K562 (cell line): ENCODE data around the gene EYA3. TPM values are rescaled to one million over a fixed set of nuclear protein-coding genes. Genes with fewer than 3 reads are reported as not detected.

Source experiments
- ADNP ChIP-seq: fragments of 200-800 bp; sonication (Bioruptor generic); IDR thresholded peaks from 2 replicates; pipeline ENCODE4 v1.6.1; 2016; ENCODE audit warnings: missing genetic modification characterization, missing compliant biosample characterization
- ARID1B ChIP-seq: fragments of 450-650 bp; IDR thresholded peaks from 2 replicates; pipeline ENCODE4 v1.6.1; 2016; ENCODE audit warnings: antibody characterized with exemption, mild to moderate bottlenecking, inconsistent platforms
- CAMTA2 ChIP-seq: fragments of 250-450 bp; sonication (Bioruptor Pico); conservative IDR thresholded peaks from 2 replicates; pipeline ENCODE4 v1.5.1; 2022
- ELF4 ChIP-seq: fragments of 450-650 bp; formaldehyde crosslinking; IDR thresholded peaks from 2 replicates; pipeline ENCODE4 v1.4.0; 2022; ENCODE audit warnings: missing genetic modification characterization
- EZH2 ChIP-seq: IDR thresholded peaks from 2 replicates; pipeline ENCODE4 v1.6.1; 2012; ENCODE audit warnings: low read depth, mild to moderate bottlenecking, inconsistent platforms, low read length, borderline replicate concordance
- GATA2 ChIP-seq: sonication (generic); formaldehyde crosslinking; IDR thresholded peaks from 2 replicates; pipeline ENCODE4 v1.4.0; 2020; ENCODE audit warnings: mild to moderate bottlenecking, missing genetic modification reagents
- HDAC8 ChIP-seq: fragments of 450-650 bp; IDR thresholded peaks from 2 replicates; pipeline ENCODE4 v1.6.1; 2016; ENCODE audit warnings: mild to moderate bottlenecking, missing genetic modification characterization, moderate library complexity, missing compliant biosample characterization
- KDM1A ChIP-seq, 2 experiments: fragments of 450-650 bp; IDR thresholded peaks; 2 replicates each; pipeline ENCODE4 v1.6.1; 2016; ENCODE audit warnings: mild to moderate bottlenecking in 2 of 2
- MCM5 ChIP-seq: fragments of 450-650 bp; IDR thresholded peaks from 2 replicates; pipeline ENCODE4 v1.6.1; 2016; ENCODE audit warnings: low read depth
- SMARCC2 ChIP-seq: fragments of 450-650 bp; IDR thresholded peaks from 2 replicates; pipeline ENCODE4 v1.6.1; 2017; ENCODE audit warnings: antibody characterized with exemption, moderate library complexity, mild to moderate bottlenecking, low read depth
- ZNF217 ChIP-seq: sonication (generic); formaldehyde crosslinking; IDR thresholded peaks from 2 replicates; pipeline ENCODE4 v1.8.0; 2022; ENCODE audit warnings: mild to moderate bottlenecking, missing genetic modification reagents
- polyA plus RNA-seq, 8 experiments: library from polyadenylated mRNA; depleted of rRNA in 4 of 8; stranded (reverse) in 5 of 8; unstranded in 3 of 8; fragments of >200 nt; fragmentation: Nextera tagmentation in 2 of 8; fragmentation: Illumina TruSeq in 1 of 8; extraction: Ambion mirVana in 2 of 8; extraction: Trizol in 1 of 8; gene quantifications; 2 replicates each; pipeline versions ENCODE4 v1.2.1 to v1.2.3, GENCODE V29; 2011 to 2014; ENCODE audit warnings: inconsistent platforms in 1 of 8, missing spikeins in 1 of 8
- total RNA-seq, 7 experiments: library from RNA; depleted of rRNA in 6 of 7; stranded (reverse); fragments of >200 nt in 6 of 7; fragmentation: Illumina TruSeq in 2 of 7; extraction: Trizol in 2 of 7; gene quantifications; 2 replicates each; pipeline versions ENCODE4 v1.2.1 to v1.2.3, GENCODE V29; 2011 to 2021; ENCODE audit warnings: low replicate concordance in 1 of 7
- TF ChIP-seq, protein P1 (sequence below): fragments of 450-650 bp; IDR thresholded peaks from 2 replicates; pipeline ENCODE4 v1.6.1; 2016; ENCODE audit warnings: borderline replicate concordance
- TF ChIP-seq, protein P2 (sequence below): fragments of 200-600 bp; sonication (generic); IDR thresholded peaks from one replicate; pipeline ENCODE4 v1.6.1; 2012; ENCODE audit warnings: mild to moderate bottlenecking, low read depth, low read length, inconsistent platforms
- TF ChIP-seq, protein P3 (sequence below): fragments of 450-650 bp; IDR thresholded peaks from 2 replicates; pipeline ENCODE4 v1.6.1; 2016; ENCODE audit warnings: missing biosample characterization, missing genetic modification characterization

Gene EYA3
- total and polyA plus RNA-seq, 9 of the 15 experiments (the other 6 are each of a cell fraction or from before 2014, with no cell fraction given) = 21.7 to 64.0 (median 43.6) TPM

DNA sequence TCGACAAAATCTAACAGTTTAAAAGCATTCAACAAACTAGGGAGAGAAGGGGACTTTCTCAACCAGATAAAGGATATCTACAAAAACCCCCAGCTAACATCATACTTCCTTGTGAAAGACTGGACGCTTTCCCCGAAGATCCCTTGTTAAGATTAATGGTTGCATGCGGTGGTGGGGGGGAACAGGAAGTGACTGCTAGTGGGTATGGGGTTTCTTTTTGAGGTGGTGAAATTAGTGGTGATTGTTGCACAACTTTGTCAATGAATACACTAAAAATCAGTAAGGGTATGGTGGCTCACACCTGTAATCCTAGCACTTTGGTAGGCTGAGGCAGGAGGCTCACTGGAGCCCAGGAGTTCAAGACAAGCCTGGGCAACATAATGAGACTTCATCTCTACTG, 26.9 kb upstream of the EYA3 start (continued):
- TF ChIP-seq, protein P1, sequence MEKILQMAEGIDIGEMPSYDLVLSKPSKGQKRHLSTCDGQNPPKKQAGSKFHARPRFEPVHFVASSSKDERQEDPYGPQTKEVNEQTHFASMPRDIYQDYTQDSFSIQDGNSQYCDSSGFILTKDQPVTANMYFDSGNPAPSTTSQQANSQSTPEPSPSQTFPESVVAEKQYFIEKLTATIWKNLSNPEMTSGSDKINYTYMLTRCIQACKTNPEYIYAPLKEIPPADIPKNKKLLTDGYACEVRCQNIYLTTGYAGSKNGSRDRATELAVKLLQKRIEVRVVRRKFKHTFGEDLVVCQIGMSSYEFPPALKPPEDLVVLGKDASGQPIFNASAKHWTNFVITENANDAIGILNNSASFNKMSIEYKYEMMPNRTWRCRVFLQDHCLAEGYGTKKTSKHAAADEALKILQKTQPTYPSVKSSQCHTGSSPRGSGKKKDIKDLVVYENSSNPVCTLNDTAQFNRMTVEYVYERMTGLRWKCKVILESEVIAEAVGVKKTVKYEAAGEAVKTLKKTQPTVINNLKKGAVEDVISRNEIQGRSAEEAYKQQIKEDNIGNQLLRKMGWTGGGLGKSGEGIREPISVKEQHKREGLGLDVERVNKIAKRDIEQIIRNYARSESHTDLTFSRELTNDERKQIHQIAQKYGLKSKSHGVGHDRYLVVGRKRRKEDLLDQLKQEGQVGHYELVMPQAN = no peak
- peak; percentile 37; the same call in 1 of the 2 replicates for TF ChIP-seq GATA2 (CRISPR knock-in tag)
- TF ChIP-seq CAMTA2 (CRISPR knock-in tag) = no peak
- TF ChIP-seq ELF4 (CRISPR knock-in tag) = 0 out of 2 replicates have a peak, but pooled peaks have one; percentile 32
- TF ChIP-seq ARID1B = peak; percentile 77
- TF ChIP-seq, protein P2, sequence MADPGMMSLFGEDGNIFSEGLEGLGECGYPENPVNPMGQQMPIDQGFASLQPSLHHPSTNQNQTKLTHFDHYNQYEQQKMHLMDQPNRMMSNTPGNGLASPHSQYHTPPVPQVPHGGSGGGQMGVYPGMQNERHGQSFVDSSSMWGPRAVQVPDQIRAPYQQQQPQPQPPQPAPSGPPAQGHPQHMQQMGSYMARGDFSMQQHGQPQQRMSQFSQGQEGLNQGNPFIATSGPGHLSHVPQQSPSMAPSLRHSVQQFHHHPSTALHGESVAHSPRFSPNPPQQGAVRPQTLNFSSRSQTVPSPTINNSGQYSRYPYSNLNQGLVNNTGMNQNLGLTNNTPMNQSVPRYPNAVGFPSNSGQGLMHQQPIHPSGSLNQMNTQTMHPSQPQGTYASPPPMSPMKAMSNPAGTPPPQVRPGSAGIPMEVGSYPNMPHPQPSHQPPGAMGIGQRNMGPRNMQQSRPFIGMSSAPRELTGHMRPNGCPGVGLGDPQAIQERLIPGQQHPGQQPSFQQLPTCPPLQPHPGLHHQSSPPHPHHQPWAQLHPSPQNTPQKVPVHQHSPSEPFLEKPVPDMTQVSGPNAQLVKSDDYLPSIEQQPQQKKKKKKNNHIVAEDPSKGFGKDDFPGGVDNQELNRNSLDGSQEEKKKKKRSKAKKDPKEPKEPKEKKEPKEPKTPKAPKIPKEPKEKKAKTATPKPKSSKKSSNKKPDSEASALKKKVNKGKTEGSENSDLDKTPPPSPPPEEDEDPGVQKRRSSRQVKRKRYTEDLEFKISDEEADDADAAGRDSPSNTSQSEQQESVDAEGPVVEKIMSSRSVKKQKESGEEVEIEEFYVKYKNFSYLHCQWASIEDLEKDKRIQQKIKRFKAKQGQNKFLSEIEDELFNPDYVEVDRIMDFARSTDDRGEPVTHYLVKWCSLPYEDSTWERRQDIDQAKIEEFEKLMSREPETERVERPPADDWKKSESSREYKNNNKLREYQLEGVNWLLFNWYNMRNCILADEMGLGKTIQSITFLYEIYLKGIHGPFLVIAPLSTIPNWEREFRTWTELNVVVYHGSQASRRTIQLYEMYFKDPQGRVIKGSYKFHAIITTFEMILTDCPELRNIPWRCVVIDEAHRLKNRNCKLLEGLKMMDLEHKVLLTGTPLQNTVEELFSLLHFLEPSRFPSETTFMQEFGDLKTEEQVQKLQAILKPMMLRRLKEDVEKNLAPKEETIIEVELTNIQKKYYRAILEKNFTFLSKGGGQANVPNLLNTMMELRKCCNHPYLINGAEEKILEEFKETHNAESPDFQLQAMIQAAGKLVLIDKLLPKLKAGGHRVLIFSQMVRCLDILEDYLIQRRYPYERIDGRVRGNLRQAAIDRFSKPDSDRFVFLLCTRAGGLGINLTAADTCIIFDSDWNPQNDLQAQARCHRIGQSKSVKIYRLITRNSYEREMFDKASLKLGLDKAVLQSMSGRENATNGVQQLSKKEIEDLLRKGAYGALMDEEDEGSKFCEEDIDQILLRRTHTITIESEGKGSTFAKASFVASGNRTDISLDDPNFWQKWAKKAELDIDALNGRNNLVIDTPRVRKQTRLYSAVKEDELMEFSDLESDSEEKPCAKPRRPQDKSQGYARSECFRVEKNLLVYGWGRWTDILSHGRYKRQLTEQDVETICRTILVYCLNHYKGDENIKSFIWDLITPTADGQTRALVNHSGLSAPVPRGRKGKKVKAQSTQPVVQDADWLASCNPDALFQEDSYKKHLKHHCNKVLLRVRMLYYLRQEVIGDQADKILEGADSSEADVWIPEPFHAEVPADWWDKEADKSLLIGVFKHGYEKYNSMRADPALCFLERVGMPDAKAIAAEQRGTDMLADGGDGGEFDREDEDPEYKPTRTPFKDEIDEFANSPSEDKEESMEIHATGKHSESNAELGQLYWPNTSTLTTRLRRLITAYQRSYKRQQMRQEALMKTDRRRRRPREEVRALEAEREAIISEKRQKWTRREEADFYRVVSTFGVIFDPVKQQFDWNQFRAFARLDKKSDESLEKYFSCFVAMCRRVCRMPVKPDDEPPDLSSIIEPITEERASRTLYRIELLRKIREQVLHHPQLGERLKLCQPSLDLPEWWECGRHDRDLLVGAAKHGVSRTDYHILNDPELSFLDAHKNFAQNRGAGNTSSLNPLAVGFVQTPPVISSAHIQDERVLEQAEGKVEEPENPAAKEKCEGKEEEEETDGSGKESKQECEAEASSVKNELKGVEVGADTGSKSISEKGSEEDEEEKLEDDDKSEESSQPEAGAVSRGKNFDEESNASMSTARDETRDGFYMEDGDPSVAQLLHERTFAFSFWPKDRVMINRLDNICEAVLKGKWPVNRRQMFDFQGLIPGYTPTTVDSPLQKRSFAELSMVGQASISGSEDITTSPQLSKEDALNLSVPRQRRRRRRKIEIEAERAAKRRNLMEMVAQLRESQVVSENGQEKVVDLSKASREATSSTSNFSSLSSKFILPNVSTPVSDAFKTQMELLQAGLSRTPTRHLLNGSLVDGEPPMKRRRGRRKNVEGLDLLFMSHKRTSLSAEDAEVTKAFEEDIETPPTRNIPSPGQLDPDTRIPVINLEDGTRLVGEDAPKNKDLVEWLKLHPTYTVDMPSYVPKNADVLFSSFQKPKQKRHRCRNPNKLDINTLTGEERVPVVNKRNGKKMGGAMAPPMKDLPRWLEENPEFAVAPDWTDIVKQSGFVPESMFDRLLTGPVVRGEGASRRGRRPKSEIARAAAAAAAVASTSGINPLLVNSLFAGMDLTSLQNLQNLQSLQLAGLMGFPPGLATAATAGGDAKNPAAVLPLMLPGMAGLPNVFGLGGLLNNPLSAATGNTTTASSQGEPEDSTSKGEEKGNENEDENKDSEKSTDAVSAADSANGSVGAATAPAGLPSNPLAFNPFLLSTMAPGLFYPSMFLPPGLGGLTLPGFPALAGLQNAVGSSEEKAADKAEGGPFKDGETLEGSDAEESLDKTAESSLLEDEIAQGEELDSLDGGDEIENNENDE = no peak
- TF ChIP-seq EZH2 = no peak
- TF ChIP-seq HDAC8 (tag) = no peak
- TF ChIP-seq, protein P3, sequence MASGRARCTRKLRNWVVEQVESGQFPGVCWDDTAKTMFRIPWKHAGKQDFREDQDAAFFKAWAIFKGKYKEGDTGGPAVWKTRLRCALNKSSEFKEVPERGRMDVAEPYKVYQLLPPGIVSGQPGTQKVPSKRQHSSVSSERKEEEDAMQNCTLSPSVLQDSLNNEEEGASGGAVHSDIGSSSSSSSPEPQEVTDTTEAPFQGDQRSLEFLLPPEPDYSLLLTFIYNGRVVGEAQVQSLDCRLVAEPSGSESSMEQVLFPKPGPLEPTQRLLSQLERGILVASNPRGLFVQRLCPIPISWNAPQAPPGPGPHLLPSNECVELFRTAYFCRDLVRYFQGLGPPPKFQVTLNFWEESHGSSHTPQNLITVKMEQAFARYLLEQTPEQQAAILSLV = peak; percentile 87
- TF ChIP-seq ZNF217 (CRISPR knock-in tag) = no peak
- TF ChIP-seq MCM5 = no peak
- no peak for TF ChIP-seq KDM1A (IDR thresholded peaks at IDR 0.05)
- TF ChIP-seq SMARCC2 = peak; percentile 75; the same call in 1 of the 2 replicates
- TF ChIP-seq ADNP (tag) = 0 out of 2 replicates have a peak, but pooled peaks have one; percentile 6
